GM12878 (cell line): ENCODE results near the gene RSPO4. TPM values are rescaled to one million over a fixed set of nuclear protein-coding genes. Genes with fewer than 3 reads are reported as not detected.

Experiments
- ATAC-seq: fragments of 200-7000 bp; cut with Tn5 transposase; 3 replicates; pipeline ENCODE4 v1.9.1; 2020; ENCODE audit warnings: mild to moderate bottlenecking, moderate library complexity
- BruUV-seq: library from RNA; stranded (reverse); fragments of 400-500 nt; replicated peaks from 2 replicates; lab custom pipeline; 2021; lab: Mats Ljungman, UMichigan
- CTCF ChIA-PET: fragments of 300-600 bp; sonication (Branson Sonifier 250); formaldehyde crosslinking; extraction: SDS; loops from one replicate; lab custom pipeline; 2021; ENCODE audit warnings: inconsistent platforms; lab: Yijun Ruan, JAX
- POLR2A ChIA-PET: fragments of 350-600 bp; formaldehyde crosslinking; extraction: SDS; loops from one replicate; lab custom pipeline; 2021; ENCODE audit warnings: inconsistent platforms; lab: Charles Lee
- RAD21 ChIA-PET: fragments of 300-600 bp; sonication (Branson Sonifier 250); formaldehyde crosslinking; loops from one replicate; lab custom pipeline; 2023; ENCODE audit warnings: antibody characterized with exemption; ENCODE audit not compliant: unreplicated experiment; lab: Charles Lee
- SMC1A ChIA-PET: fragments of 300-600 bp; sonication (Branson Sonifier 250); formaldehyde crosslinking; loops from one replicate; lab custom pipeline; 2023; ENCODE audit not compliant: unreplicated experiment, uncharacterized antibody; lab: Charles Lee
- DNase-seq: peaks from one replicate; pipeline ENCODE4 v3.0.0-alpha.2; 2011; ENCODE audit warnings: low read depth, low spot score
- FAIRE-seq: peaks from 3 replicates; lab custom pipeline; 2011; peaks lifted over from hg19 to GRCh38; lab: Jason Lieb, UNC
- H2AFZ ChIP-seq: 2 replicates; pipeline ENCODE4 v1.6.0; 2011; ENCODE audit warnings: low read depth, low read length, control low read depth; ENCODE audit not compliant: control insufficient read depth
- H3K27ac ChIP-seq: 2 replicates; pipeline ENCODE4 v1.5.1; 2011; ENCODE audit warnings: control low read depth; ENCODE audit not compliant: control insufficient read depth, insufficient read depth
- H3K27me3 ChIP-seq, 2 experiments: replicated peaks in 1 of 2; 2 replicates each; pipeline versions ENCODE4 v1.6.0 to v1.6.1; 2011; ENCODE audit warnings: low read length in 1 of 2; ENCODE audit not compliant: control insufficient read depth in 2 of 2, insufficient read depth in 2 of 2
- H3K36me3 ChIP-seq, 2 experiments: 2 replicates each; pipeline ENCODE4 v1.5.1; 2011; ENCODE audit warnings: low read length in 1 of 2; ENCODE audit not compliant: control insufficient read depth in 2 of 2, insufficient read depth in 2 of 2
- H3K4me1 ChIP-seq: 2 replicates; pipeline ENCODE4 v1.6.1; 2011; ENCODE audit warnings: mild to moderate bottlenecking, low read length, moderate library complexity, mixed read lengths; ENCODE audit not compliant: control insufficient read depth, insufficient read depth
- H3K4me2 ChIP-seq: 2 replicates; pipeline ENCODE4 v1.6.0; 2011; ENCODE audit warnings: control low read depth; ENCODE audit not compliant: control insufficient read depth, insufficient read depth
- H3K4me3 ChIP-seq: fragments of 200-600 bp; sonication (generic); 2 replicates; pipeline ENCODE4 v1.5.1; 2016
- H3K79me2 ChIP-seq: 2 replicates; pipeline ENCODE4 v1.6.0; 2011; ENCODE audit warnings: low read length; ENCODE audit not compliant: control insufficient read depth, insufficient read depth
- H3K9ac ChIP-seq: 2 replicates; pipeline ENCODE4 v1.8.0; 2011; ENCODE audit warnings: low read length, control low read depth, mixed read lengths; ENCODE audit not compliant: control insufficient read depth, insufficient read depth
- H3K9me3 ChIP-seq: replicated peaks from 3 replicates; pipeline ENCODE4 v1.5.1; 2011; ENCODE audit warnings: mild to moderate bottlenecking, low read length; ENCODE audit not compliant: control insufficient read depth, insufficient read depth
- H4K20me1 ChIP-seq: 2 replicates; pipeline ENCODE4 v1.6.0; 2011; ENCODE audit not compliant: control insufficient read depth, insufficient read depth
- ASH2L ChIP-seq: fragments of 300-600, 200-600 bp; sonication (generic); IDR thresholded peaks from 2 replicates; pipeline ENCODE4 v1.6.1; 2017; ENCODE audit warnings: low read depth, mild to moderate bottlenecking, borderline replicate concordance
- BMI1 ChIP-seq: fragments of 450-650 bp; IDR thresholded peaks from 2 replicates; pipeline ENCODE4 v1.6.1; 2016; ENCODE audit warnings: mild to moderate bottlenecking, moderate library complexity, borderline replicate concordance
- CBFB ChIP-seq: IDR thresholded peaks from 2 replicates; pipeline ENCODE4 v1.6.1; 2016; ENCODE audit warnings: antibody characterized with exemption, low read depth
- CEBPB ChIP-seq, 2 experiments: fragments of 150-350 bp in 1 of 2; IDR thresholded peaks; 2 replicates each; pipeline ENCODE4 v1.6.1; 2012 to 2014; ENCODE audit warnings: low read depth in 2 of 2, low read length in 2 of 2, borderline replicate concordance in 1 of 2, inconsistent platforms in 1 of 2
- EGR1 ChIP-seq, 2 experiments: IDR thresholded peaks; 1 replicate in 1 of 2; 2 replicates in 1 of 2; pipeline ENCODE4 v1.6.1; 2011 to 2012; ENCODE audit warnings: low read depth in 2 of 2, low read length in 2 of 2, borderline replicate concordance in 1 of 2, mild to moderate bottlenecking in 1 of 2, moderate library complexity in 1 of 2
- ETV6 ChIP-seq, 2 experiments: fragments of 450-650 bp in 1 of 2; IDR thresholded peaks in 1 of 2; conservative IDR thresholded peaks in 1 of 2; 2 replicates each; pipeline ENCODE4 v1.6.1; 2014; ENCODE audit warnings: antibody characterized with exemption in 1 of 2, borderline replicate concordance in 1 of 2, low read depth in 1 of 2, mild to moderate bottlenecking in 1 of 2, moderate library complexity in 1 of 2
- POU2F2 ChIP-seq: IDR thresholded peaks from 3 replicates; pipeline ENCODE4 v1.6.1; 2011; ENCODE audit warnings: low read depth, mild to moderate bottlenecking, low read length, borderline replicate concordance
- SMAD1 ChIP-seq: fragments of 450-650 bp; IDR thresholded peaks from 2 replicates; pipeline ENCODE4 v1.6.1; 2018; ENCODE audit warnings: mild to moderate bottlenecking, low read depth; ENCODE audit not compliant: partially characterized antibody
- SRF ChIP-seq, 2 experiments: IDR thresholded peaks; 2 replicates each; pipeline ENCODE4 v1.6.1; 2011; ENCODE audit warnings: low read depth in 2 of 2, low read length in 2 of 2, mild to moderate bottlenecking in 1 of 2, moderate library complexity in 1 of 2
- TARDBP ChIP-seq: IDR thresholded peaks from 2 replicates; pipeline ENCODE4 v1.6.1; 2016; ENCODE audit warnings: borderline replicate concordance
- ZSCAN29 ChIP-seq: fragments of 450-650 bp; IDR thresholded peaks from 2 replicates; pipeline ENCODE4 v1.6.1; 2017; ENCODE audit warnings: mild to moderate bottlenecking, moderate library complexity
- WGBS: methylation state at CpG from one replicate; pipeline ENCODE4 v1.1.6; 2016; ENCODE audit warnings: low lambda C conversion rate; ENCODE audit not compliant: insufficient replicate concordance, insufficient coverage; ENCODE audit errors: missing lambda C conversion rate; 5-methylcytosine and 5-hydroxymethylcytosine counted together
- in situ Hi-C: fragments of 300-500 bp; cut with MboI; formaldehyde crosslinking; loops from 9 replicates; pipeline ENCODE4 v1.14.3; 2018; ENCODE audit warnings: mixed read lengths
- intact Hi-C: fragments of 100-400 bp; cut with micrococcal nuclease; formaldehyde crosslinking; loops from one replicate; pipeline ENCODE4 v1.14.2; 2022; ENCODE audit not compliant: unreplicated experiment
- polyA plus RNA-seq, 11 experiments: library from polyadenylated mRNA; depleted of rRNA in 4 of 11; unstranded in 6 of 11; stranded (reverse) in 5 of 11; fragments of >200 nt; fragmentation: Nextera tagmentation in 4 of 11; fragmentation: Illumina TruSeq in 1 of 11; extraction: Ambion mirVana in 4 of 11; extraction: Trizol in 1 of 11; gene quantifications; 1 replicate in 1 of 11; 2 replicates in 10 of 11; pipeline versions ENCODE4 v1.2.1 to v1.2.3, GENCODE V29; 2011 to 2016; ENCODE audit warnings: inconsistent platforms in 2 of 11, missing spikeins in 2 of 11, low read depth in 1 of 11
- total RNA-seq, 4 experiments: library from RNA; depleted of rRNA in 3 of 4; stranded (reverse); fragments of >200 nt in 3 of 4; fragmentation: Illumina TruSeq in 1 of 4; extraction: Trizol in 1 of 4; gene quantifications; 2 replicates each; pipeline versions ENCODE4 v1.2.1 to v1.2.3, GENCODE V29; 2013 to 2021
- TF ChIP-seq, protein P1 (sequence below): IDR thresholded peaks from 2 replicates; pipeline ENCODE4 v1.6.1; 2011; ENCODE audit warnings: low read depth, low read length, improper control_type of control experiment, borderline replicate concordance
- TF ChIP-seq, protein P2 (sequence below): IDR thresholded peaks from 2 replicates; pipeline ENCODE4 v1.6.1; 2012; ENCODE audit warnings: low read depth, low read length, improper control_type of control experiment
- TF ChIP-seq, protein P3 (sequence below): IDR thresholded peaks from 2 replicates; pipeline ENCODE4 v1.6.1; 2011; ENCODE audit warnings: borderline replicate concordance, low read depth, mild to moderate bottlenecking, moderate library complexity, mixed read lengths, low read length; ENCODE audit not compliant: insufficient read depth; ENCODE audit errors: extremely low read length
- TF ChIP-seq, protein P4 (sequence below): IDR thresholded peaks from 2 replicates; pipeline ENCODE4 v1.6.1; 2012; ENCODE audit warnings: low read depth, low read length, improper control_type of control experiment

The RSPO4 gene
- total and polyA plus RNA-seq, 10 of the 15 experiments (the other 5 are each of a cell fraction or from before 2014, with no cell fraction given): 0.06 TPM; not detected in 9

DNA sequence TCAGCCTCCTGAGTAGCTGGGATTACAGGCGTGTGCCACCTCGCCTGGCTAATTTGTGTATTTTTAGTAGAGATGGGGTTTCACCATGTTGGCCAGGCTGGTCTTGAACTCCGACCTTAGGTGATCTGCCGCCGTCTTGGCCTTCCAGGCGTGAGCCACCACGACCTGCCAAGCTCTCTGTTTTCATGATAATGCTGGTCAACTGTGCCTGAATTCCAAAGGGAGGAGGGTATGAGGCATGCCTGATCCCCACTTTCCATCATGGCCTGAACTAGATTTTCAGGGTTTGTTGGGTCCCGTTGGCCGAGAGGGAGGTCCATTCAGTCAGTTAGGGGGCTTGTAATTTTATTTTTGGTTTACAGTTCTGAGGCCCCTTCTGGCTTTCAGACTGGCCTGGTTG, 58.0 kb downstream of the RSPO4 start (continued):
- TF ChIP-seq SRF (IDR thresholded peaks at IDR 0.05; ENCODE audit: low read depth in 2 of 2, low read length in 2 of 2) (no peak), SMAD1 (no peak)
- TF ChIP-seq, protein P1, sequence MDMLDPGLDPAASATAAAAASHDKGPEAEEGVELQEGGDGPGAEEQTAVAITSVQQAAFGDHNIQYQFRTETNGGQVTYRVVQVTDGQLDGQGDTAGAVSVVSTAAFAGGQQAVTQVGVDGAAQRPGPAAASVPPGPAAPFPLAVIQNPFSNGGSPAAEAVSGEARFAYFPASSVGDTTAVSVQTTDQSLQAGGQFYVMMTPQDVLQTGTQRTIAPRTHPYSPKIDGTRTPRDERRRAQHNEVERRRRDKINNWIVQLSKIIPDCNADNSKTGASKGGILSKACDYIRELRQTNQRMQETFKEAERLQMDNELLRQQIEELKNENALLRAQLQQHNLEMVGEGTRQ: no peak

DNA sequence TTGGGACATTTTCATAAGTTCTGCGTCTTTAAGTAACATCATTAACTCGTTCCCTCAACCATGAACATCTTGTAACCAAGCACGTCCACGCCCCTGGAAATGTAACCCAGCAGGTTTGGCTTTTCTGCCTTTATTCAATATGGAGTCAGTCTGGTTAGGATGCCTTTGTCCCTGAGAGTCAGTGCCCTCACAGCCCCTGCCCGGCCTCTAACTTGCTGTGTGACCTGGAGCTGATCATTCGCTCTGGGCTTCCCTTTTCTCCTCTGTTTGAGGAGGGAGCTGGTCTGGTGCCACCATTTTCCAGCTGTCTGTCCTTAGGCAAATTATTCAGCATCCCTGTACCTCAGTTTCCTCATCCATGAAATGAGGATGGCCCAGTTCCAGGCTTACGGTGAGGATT, 59.5 kb downstream of the RSPO4 start:
- H3K4me2 ChIP-seq: no peak overlapping the region
- no peak for DNase-seq
- H3K9me3 ChIP-seq: no peaks in the 10 kb centered on the region
- BruUV-seq: no TSS peak
- TF ChIP-seq TARDBP (no peak), ZSCAN29 (no peak), POU2F2 (no peak), BMI1 (no peak), ASH2L (no peak), CEBPB (IDR thresholded peaks at IDR 0.05; ENCODE audit: borderline replicate concordance in 1 of 2, low read depth in 2 of 2, low read length in 2 of 2) (no peak), CBFB (no peak), EGR1 (IDR thresholded peaks at IDR 0.05; ENCODE audit: borderline replicate concordance in 1 of 2, low read depth in 2 of 2, low read length in 2 of 2) (no peak), ETV6 (conservative IDR thresholded peaks at IDR 0.05 in 1 of 2, IDR thresholded peaks at IDR 0.05 in 1 of 2; ENCODE audit: borderline replicate concordance in 1 of 2, low read depth in 1 of 2) (no peak)
- TF ChIP-seq, protein P2, sequence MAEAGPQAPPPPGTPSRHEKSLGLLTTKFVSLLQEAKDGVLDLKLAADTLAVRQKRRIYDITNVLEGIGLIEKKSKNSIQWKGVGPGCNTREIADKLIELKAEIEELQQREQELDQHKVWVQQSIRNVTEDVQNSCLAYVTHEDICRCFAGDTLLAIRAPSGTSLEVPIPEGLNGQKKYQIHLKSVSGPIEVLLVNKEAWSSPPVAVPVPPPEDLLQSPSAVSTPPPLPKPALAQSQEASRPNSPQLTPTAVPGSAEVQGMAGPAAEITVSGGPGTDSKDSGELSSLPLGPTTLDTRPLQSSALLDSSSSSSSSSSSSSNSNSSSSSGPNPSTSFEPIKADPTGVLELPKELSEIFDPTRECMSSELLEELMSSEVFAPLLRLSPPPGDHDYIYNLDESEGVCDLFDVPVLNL: no peak
- TF ChIP-seq, protein P3, sequence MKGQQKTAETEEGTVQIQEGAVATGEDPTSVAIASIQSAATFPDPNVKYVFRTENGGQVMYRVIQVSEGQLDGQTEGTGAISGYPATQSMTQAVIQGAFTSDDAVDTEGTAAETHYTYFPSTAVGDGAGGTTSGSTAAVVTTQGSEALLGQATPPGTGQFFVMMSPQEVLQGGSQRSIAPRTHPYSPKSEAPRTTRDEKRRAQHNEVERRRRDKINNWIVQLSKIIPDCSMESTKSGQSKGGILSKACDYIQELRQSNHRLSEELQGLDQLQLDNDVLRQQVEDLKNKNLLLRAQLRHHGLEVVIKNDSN: no peak
- TF ChIP-seq, protein P4, sequence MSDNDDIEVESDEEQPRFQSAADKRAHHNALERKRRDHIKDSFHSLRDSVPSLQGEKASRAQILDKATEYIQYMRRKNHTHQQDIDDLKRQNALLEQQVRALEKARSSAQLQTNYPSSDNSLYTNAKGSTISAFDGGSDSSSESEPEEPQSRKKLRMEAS: no peak
- no peaks in the 10 kb centered on the region for H3K4me1 ChIP-seq
- no peaks in the 10 kb centered on the region for H4K20me1 ChIP-seq
- peaks cover 0 to 2% of the 10 kb centered on the region in 2 experiments; a peak in 2 of 4 replicates for H3K27me3 ChIP-seq
- H3K79me2 ChIP-seq: no peaks in the 10 kb centered on the region
- intact Hi-C loops: no loop called here
- no peak for ATAC-seq
- in situ Hi-C loops: no loop called here
- H3K4me3 ChIP-seq: no peak overlapping the region
- no peak overlapping the region for H2AFZ ChIP-seq
- H3K27ac ChIP-seq: no peak overlapping the region
- WGBS: 41% methylated on average over 7 of the region's 7 CpGs
- CTCF ChIA-PET: no interaction called here
- POLR2A ChIA-PET: no interaction called here
- no peaks in the 10 kb centered on the region for H3K36me3 ChIP-seq
- H3K9ac ChIP-seq: no peak overlapping the region
- RAD21 ChIA-PET: no interaction called here
- SMC1A ChIA-PET: interaction anchor here (1.2 kb wide), 1 partner anchor 23 kb away, joined by 3 read pairs; no protein-coding TSS in a partner anchor
- FAIRE-seq: no peak
